Activated CD8-positive, alpha-beta memory T cell treated with anti-CD3 and anti-CD28 coated beads, Interleukin-2, amount 50 U/mL, for 24 hours (primary cell): ENCODE data around the gene ROCK2.
"Not testable (repeated sequence)": the region's sequence is repeated elsewhere in the genome, so short reads cannot be mapped to it uniquely, and the experiment has no call there.

Experiments
- DNase-seq: peaks from one replicate; pipeline ENCODE4 v3.0.0-alpha.2; 2020; ENCODE audit errors: extremely low read depth

ROCK2 gene

GRCh38 chr2:11340717-11341116 lies 3.7 kb downstream of the ROCK2 start:
- DNase-seq, result no peak

GRCh38 chr2:11339508-11340083 lies 4.8 kb downstream of the ROCK2 start:
- no peak for DNase-seq

GRCh38 chr2:11338580-11338979 lies 5.9 kb downstream of the ROCK2 start:
- DNase-seq, result no peak

GRCh38 chr2:11337909-11338308 lies 6.5 kb downstream of the ROCK2 start:
- no peak for DNase-seq

GRCh38 chr2:11336189-11336588 lies 8.2 kb downstream of the ROCK2 start:
- no peak for DNase-seq

- no peak for DNase-seq
Measured at GRCh38 chr2:11333427-11334183, 10.8 kb downstream of the ROCK2 start.

GRCh38 chr2:11332596-11332995 lies 11.8 kb downstream of the ROCK2 start:
- no peak for DNase-seq

- no peak for DNase-seq
Measured at GRCh38 chr2:11330457-11331142, 13.8 kb downstream of the ROCK2 start.

GRCh38 chr2:11329776-11330175 lies 14.7 kb downstream of the ROCK2 start:
- DNase-seq, result no peak

- DNase-seq, result not testable (repeated sequence)
Measured at GRCh38 chr2:11328522-11328921, 15.9 kb downstream of the ROCK2 start.

- DNase-seq, result no peak
Measured at GRCh38 chr2:11327871-11328270, 16.6 kb downstream of the ROCK2 start.

- DNase-seq, result no peak
Measured at GRCh38 chr2:11326677-11327211, 17.7 kb downstream of the ROCK2 start.

GRCh38 chr2:11325961-11326676 lies 18.3 kb downstream of the ROCK2 start:
- no peak for DNase-seq

- DNase-seq, result no peak
Measured at GRCh38 chr2:11321847-11322246, 22.6 kb downstream of the ROCK2 start.

- DNase-seq, result no peak
Measured at GRCh38 chr2:11320698-11321492, 23.5 kb downstream of the ROCK2 start.

- DNase-seq, result no peak
Measured at GRCh38 chr2:11319939-11320338, 24.5 kb downstream of the ROCK2 start.

GRCh38 chr2:11315074-11315705 lies 29.2 kb downstream of the ROCK2 start:
- DNase-seq, result no peak

- DNase-seq, result no peak
Measured at GRCh38 chr2:11314487-11314886, 29.9 kb downstream of the ROCK2 start.

- no peak for DNase-seq
Measured at GRCh38 chr2:11312770-11313471, 31.5 kb downstream of the ROCK2 start.

GRCh38 chr2:11311543-11311942 lies 32.9 kb downstream of the ROCK2 start:
- no peak for DNase-seq
